Activated T-helper 9 cell treated with anti-CD3 and anti-CD28 coated beads, Interleukin-2, amount 50 U/mL, for 16 hours (primary cell): Measurements from ENCODE around the gene ABHD6.
"Not testable (repeated sequence)": the region's sequence is repeated elsewhere in the genome, so short reads cannot be mapped to it uniquely, and the experiment has no call there.

Source experiments
- DNase-seq: peaks from one replicate; pipeline ENCODE4 v3.0.0-alpha.2; 2020; ENCODE audit warnings: low read depth

ABHD6 gene

GRCh38 chr3:58281069-58281468, 43.5 kb downstream of the ABHD6 start:
- no peak for DNase-seq

- no peak for DNase-seq
These were observed 47.7 kb downstream of the ABHD6 start for GRCh38 chr3:58285334-58285733.

DNA sequence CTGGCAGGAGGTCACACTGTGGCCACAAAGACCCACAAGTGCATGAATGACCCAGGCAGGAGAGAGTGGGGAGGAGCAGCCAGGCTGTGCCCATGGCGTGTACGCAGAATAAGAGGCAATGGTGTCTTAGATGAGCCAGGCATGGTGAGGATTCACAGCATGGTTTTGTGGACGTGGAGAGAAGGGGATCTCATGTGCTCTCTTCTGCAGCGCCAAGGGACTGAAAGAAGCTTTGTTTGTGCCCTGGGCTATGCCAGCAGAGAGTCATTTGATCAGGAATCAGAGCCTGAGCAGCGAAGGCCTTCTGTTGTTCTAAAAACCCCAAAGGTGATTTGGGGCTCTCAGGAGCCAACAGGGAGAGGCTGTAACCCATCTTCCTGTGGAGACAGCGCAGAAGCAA, 49.8 kb downstream of the ABHD6 start:
- DNase-seq = no peak

- DNase-seq = no peak
These were observed 50.6 kb downstream of the ABHD6 start for GRCh38 chr3:58288011-58288728.

- not testable (repeated sequence) for DNase-seq
These were observed 51.5 kb downstream of the ABHD6 start for GRCh38 chr3:58288964-58289613.

GRCh38 chr3:58290446-58290845, 52.9 kb downstream of the ABHD6 start:
- DNase-seq = not testable (repeated sequence)

GRCh38 chr3:58291671-58292338, 54.2 kb downstream of the ABHD6 start:
- no peak for DNase-seq

GRCh38 chr3:58292866-58293265, 55.3 kb downstream of the ABHD6 start:
- DNase-seq = no peak

- DNase-seq = no peak
These were observed 55.9 kb downstream of the ABHD6 start for GRCh38 chr3:58293516-58293915.

DNA sequence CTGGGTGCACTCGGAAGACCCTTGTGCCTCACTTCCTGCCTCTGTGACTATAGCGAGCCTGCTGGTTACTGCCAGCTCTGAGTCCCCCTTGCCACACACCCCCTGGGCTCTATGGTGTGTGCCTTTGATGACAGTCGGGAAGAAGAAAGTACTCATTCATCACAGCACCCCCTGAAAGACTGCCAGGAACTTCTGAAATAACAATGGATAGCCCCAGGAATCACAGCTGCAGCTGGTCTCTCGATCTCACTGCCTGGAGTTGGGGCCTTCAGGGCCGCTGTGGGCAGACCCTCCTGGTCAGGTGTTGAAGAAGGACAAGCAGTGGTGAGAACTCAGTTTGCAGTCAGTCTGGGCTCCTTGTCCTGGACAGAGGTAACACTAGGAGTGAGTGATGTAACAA, 58.7 kb downstream of the ABHD6 start:
- DNase-seq = no peak

GRCh38 chr3:58296843-58297242, 59.3 kb downstream of the ABHD6 start:
- DNase-seq = no peak

- no peak for DNase-seq
These were observed 60.6 kb downstream of the ABHD6 start for GRCh38 chr3:58298190-58298589.

DNA sequence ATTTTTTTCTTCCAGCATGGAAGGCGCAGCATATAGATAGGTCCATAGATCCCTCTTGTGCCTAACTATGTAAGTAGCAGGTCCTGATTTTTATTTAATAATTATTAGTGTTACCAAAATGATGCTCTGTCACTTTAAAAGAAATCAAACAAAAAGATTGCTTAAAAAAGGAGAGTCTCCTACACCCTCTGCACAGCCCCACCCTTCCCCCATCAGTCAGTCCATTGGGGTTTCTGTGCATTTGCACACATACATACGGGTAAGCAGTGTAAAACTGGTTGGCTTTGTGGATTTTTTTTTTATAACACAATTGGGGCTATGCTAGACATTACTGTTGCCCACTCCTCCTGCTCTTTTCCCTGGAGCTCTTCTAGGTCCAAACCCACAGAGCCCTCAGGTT, 61.5 kb downstream of the ABHD6 start:
- DNase-seq = no peak

GRCh38 chr3:58299839-58300516, 62.4 kb downstream of the ABHD6 start:
- no peak for DNase-seq

DNA sequence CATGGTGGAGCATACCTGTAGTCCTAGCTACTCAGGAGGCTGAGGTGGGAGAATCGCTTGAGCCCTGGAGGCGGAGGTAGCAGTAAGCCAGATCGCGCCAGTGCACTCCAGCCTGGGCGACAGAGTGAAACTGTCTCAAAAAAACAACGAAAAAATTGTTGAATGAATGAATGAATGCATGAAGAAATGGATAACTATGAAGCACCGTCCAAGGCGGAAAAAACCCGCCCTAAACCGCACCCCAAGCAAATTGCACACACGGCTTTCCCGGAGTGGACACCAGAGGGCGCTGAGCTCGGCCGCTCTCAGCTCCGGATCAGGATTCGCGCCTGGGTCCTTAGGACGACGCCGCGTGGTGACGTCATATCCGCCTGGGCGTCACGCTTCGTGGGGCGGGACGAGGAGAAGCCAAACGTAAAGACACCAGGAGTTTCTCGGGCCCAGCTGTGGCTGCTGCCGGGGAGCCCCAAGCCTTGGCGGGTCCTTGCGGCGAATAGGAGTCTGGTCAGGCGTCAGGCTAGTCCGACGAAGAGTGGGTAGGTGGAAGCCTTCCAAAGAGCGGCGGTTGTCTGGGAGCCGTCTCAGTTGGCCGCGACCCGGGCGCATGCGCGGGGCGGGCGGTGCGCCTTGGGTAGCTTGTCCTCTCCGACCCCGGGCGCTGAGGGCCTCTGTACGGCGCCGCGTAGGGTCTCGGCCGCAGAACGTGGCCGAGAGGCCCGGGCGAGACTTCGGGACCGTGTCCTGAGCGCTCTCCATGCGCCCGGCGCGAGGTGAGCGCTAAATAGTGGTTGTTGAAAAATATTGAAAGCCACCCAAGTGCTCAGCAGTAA, 68.5 kb downstream of the ABHD6 start, which contains the start of the genes HTD2 and RPP14:
HTD2 (plus strand) TSS at position 639 of the 830 bp plus-strand sequence. CDS start 11,094 bp downstream, outside the sequence.
RPP14 (plus strand) TSS at position 364 of the 830 bp plus-strand sequence. CDS start 4,085 bp downstream, outside the sequence.
- DNase-seq = peak; percentile 98

DNA sequence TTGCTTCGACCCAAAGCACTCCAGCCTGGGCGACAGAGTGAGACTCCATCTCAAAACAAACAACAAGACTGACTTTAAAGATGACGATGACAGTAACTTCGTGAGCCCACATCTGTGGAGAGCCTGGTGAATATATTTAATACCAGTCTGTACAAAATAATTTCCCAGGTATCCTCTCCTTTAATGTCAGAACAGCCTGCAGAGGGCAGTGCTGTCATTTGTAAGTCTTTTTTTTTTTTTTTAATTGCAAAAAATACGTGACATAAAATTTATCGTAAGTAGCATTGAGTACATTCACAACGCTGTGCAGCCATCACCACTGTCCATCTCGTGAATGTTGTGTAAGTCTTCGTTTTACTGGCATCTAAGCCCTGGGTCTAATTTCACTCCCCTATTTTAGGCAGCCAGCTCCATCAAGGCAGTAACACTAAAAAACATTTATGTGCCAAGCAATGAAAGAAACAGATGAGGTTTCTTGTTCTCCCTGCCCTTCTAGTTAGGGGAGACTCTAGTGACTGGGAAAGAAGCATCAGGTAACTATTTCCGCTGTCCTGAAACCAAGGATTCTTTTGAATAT, 70.1 kb downstream of the ABHD6 start:
- DNase-seq = no peak

- DNase-seq = no peak
These were observed 71.1 kb downstream of the ABHD6 start for GRCh38 chr3:58308728-58309127.

GRCh38 chr3:58317811-58318210, 80.2 kb downstream of the ABHD6 start:
- DNase-seq = no peak

GRCh38 chr3:58321791-58322190, 84.2 kb downstream of the ABHD6 start:
- no peak for DNase-seq

DNA sequence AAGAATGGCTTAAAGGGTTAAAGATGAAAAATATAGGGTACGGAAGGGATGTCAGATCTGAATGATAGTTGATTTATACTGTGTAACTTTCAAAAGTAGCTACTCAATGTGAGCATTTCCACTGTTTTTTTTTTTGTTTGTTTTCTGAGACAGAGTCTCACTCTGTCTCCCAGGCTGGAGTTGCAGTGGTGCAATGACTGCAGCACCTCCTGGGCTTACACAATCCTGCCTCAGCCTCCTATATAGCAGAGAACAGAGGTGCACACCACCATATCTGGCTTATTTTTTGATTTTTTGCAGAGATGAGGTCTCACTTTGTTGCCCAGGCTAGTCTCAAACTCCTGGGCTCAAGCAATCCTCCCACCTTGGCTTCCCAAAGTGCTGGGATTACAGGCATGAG, 85.2 kb downstream of the ABHD6 start:
- no peak for DNase-seq
